ENCODE data around the gene PTPRT. TPM values are rescaled to one million over a fixed set of nuclear protein-coding genes. Genes with fewer than 3 reads are reported as not detected.

The PTPRT gene
- total RNA-seq, 1 experiment from 2014 or later: not detected

- POLR2A ChIA-PET (ENCODE audit: unreplicated experiment): no interaction called here
- no peak overlapping the region for H2AFZ ChIP-seq (ENCODE audit: low read length)
- H3K79me2 ChIP-seq (ENCODE audit: low read length): no peaks in the 10 kb centered on the region
- H3K9ac ChIP-seq (ENCODE audit: low read length): no peak overlapping the region
- H3K27me3 ChIP-seq (ENCODE audit: low read length): no peaks in the 10 kb centered on the region
- H3K4me1 ChIP-seq (ENCODE audit: insufficient read depth, low read length): no peaks in the 10 kb centered on the region
- DNase-seq (no peak), ATAC-seq (no peak)
- H3K9me2 ChIP-seq (replicated peaks; ENCODE audit: low read length): no peaks in the 10 kb centered on the region
- no peak for TF ChIP-seq EZH2phosphoT487 (IDR thresholded peaks at IDR 0.05; ENCODE audit: borderline replicate concordance, low read length)
- CTCF ChIA-PET: no interaction called here
- intact Hi-C loops (cut with micrococcal nuclease): no loop called here
- no peaks in the 10 kb centered on the region for H3F3A ChIP-seq (ENCODE audit: low read length, unreplicated experiment)
- no peak overlapping the region for H3K4me2 ChIP-seq (ENCODE audit: low read length)
- H3K4me3 ChIP-seq (ENCODE audit: low read length): no peak overlapping the region
- H3K9me3 ChIP-seq (ENCODE audit: low read length): peaks cover 20% of the 10 kb centered on the region
- no TSS peak for BruUV-seq (replicated peaks)
- no peaks in the 10 kb centered on the region for H3K36me3 ChIP-seq (ENCODE audit: low read depth, low read length)
- H3K27ac ChIP-seq (ENCODE audit: low read length): no peak overlapping the region
- H4K20me1 ChIP-seq (ENCODE audit: low read length): no peaks in the 10 kb centered on the region
These were observed 591.1 kb downstream of the PTPRT start for GRCh38 chr20:42598581-42598980.

- no peak overlapping the region for H3K27ac ChIP-seq (ENCODE audit: low read length)
- no peaks in the 10 kb centered on the region for H3K9me2 ChIP-seq (replicated peaks; ENCODE audit: low read length)
- peaks cover 14% of the 10 kb centered on the region for H3K9me3 ChIP-seq (ENCODE audit: low read length)
- H3K79me2 ChIP-seq (ENCODE audit: low read length): no peaks in the 10 kb centered on the region
- H2AFZ ChIP-seq (ENCODE audit: low read length): no peak overlapping the region
- ATAC-seq: no peak
- no TSS peak for BruUV-seq (replicated peaks)
- no peak for DNase-seq
- TF ChIP-seq EZH2 (IDR thresholded peaks at IDR 0.05; ENCODE audit: low read length, unreplicated experiment) (no peak), CTCF (conservative IDR thresholded peaks at IDR 0.05; ENCODE audit: low read depth, low read length) (no peak), EZH2phosphoT487 (IDR thresholded peaks at IDR 0.05; ENCODE audit: borderline replicate concordance, low read length) (no peak)
- H3K4me3 ChIP-seq (ENCODE audit: low read length): no peak overlapping the region
- H3K27me3 ChIP-seq (ENCODE audit: low read length): no peaks in the 10 kb centered on the region
- no peak overlapping the region for H3K4me2 ChIP-seq (ENCODE audit: low read length)
- no peak overlapping the region for H3K9ac ChIP-seq (ENCODE audit: low read length)
- intact Hi-C loops (cut with micrococcal nuclease): no loop called here
- no peaks in the 10 kb centered on the region for H3K4me1 ChIP-seq (ENCODE audit: insufficient read depth, low read length)
- ChIA-PET POLR2A (ENCODE audit: unreplicated experiment) (no interaction called here), CTCF (no interaction called here)
- no peaks in the 10 kb centered on the region for H3F3A ChIP-seq (ENCODE audit: low read length, unreplicated experiment)
- H3K36me3 ChIP-seq (ENCODE audit: low read depth, low read length): no peaks in the 10 kb centered on the region
- H4K20me1 ChIP-seq (ENCODE audit: low read length): no peaks in the 10 kb centered on the region
These were observed 594.1 kb downstream of the PTPRT start for GRCh38 chr20:42595625-42596024.

GRCh38 chr20:42594659-42595058 lies 595.0 kb downstream of the PTPRT start:
- H3K4me3 ChIP-seq (ENCODE audit: low read length): no peak overlapping the region
- H2AFZ ChIP-seq (ENCODE audit: low read length): no peak overlapping the region
- ATAC-seq (no peak), DNase-seq (no peak)
- no peaks in the 10 kb centered on the region for H3K27me3 ChIP-seq (ENCODE audit: low read length)
- TF ChIP-seq EZH2 (IDR thresholded peaks at IDR 0.05; ENCODE audit: low read length, unreplicated experiment) (no peak), EZH2phosphoT487 (IDR thresholded peaks at IDR 0.05; ENCODE audit: borderline replicate concordance, low read length) (no peak), CTCF (conservative IDR thresholded peaks at IDR 0.05; ENCODE audit: low read depth, low read length) (no peak)
- no peaks in the 10 kb centered on the region for H4K20me1 ChIP-seq (ENCODE audit: low read length)
- H3K79me2 ChIP-seq (ENCODE audit: low read length): no peaks in the 10 kb centered on the region
- no peak overlapping the region for H3K4me2 ChIP-seq (ENCODE audit: low read length)
- no peak overlapping the region for H3K9ac ChIP-seq (ENCODE audit: low read length)
- H3K36me3 ChIP-seq (ENCODE audit: low read depth, low read length): no peaks in the 10 kb centered on the region
- H3K4me1 ChIP-seq (ENCODE audit: insufficient read depth, low read length): no peaks in the 10 kb centered on the region
- no peak overlapping the region for H3K27ac ChIP-seq (ENCODE audit: low read length)
- no peaks in the 10 kb centered on the region for H3K9me2 ChIP-seq (replicated peaks; ENCODE audit: low read length)
- no TSS peak for BruUV-seq (replicated peaks)
- intact Hi-C loops (cut with micrococcal nuclease): no loop called here
- ChIA-PET CTCF (no interaction called here), POLR2A (ENCODE audit: unreplicated experiment) (no interaction called here)
- peaks cover 14% of the 10 kb centered on the region for H3K9me3 ChIP-seq (ENCODE audit: low read length)
- no peaks in the 10 kb centered on the region for H3F3A ChIP-seq (ENCODE audit: low read length, unreplicated experiment)

Measured in PC-3 (cell line).